H1 (cell line): Measurements from ENCODE around the gene WDR93. TPM values are rescaled to one million over a fixed set of nuclear protein-coding genes. Genes with fewer than 3 reads are reported as not detected.

Source experiments
- CTCF ChIA-PET: fragments of 300-600 bp; sonication (Branson Sonifier 250); formaldehyde crosslinking; loops from one replicate; lab custom pipeline; 2021; ENCODE audit not compliant: partially characterized antibody; lab: Charles Lee
- POLR2A ChIA-PET: fragments of 300-600 bp; sonication (Branson Sonifier 250); formaldehyde crosslinking; loops from one replicate; lab custom pipeline; 2021; ENCODE audit warnings: inconsistent platforms; ENCODE audit not compliant: partially characterized antibody; lab: Charles Lee
- DNase-seq, 2 experiments: peaks; one replicate each; pipeline versions ENCODE4 v3.0.0 to v3.0.0-alpha.2; 2010 to 2022; ENCODE audit warnings: low spot score in 2 of 2, low read depth in 1 of 2, mixed read lengths in 1 of 2
- FAIRE-seq: peaks from 2 replicates; lab custom pipeline; 2011; peaks lifted over from hg19 to GRCh38; lab: Jason Lieb, UNC
- H2AFZ ChIP-seq: 2 replicates; pipeline ENCODE4 v1.8.1; 2012; ENCODE audit warnings: low read length, inconsistent platforms
- H2AK5ac ChIP-seq: 2 replicates; pipeline ENCODE4 v1.6.1; 2013; ENCODE audit warnings: low read depth, low read length
- H2BK120ac ChIP-seq: replicated peaks from 2 replicates; pipeline ENCODE3; 2013; ENCODE audit warnings: low read depth, low read length, inconsistent platforms
- H2BK12ac ChIP-seq: 2 replicates; pipeline ENCODE4 v1.6.1; 2013; ENCODE audit warnings: low read depth, low read length
- H2BK15ac ChIP-seq: 2 replicates; pipeline ENCODE4 v1.6.1; 2013; ENCODE audit warnings: low read length
- H2BK20ac ChIP-seq: 2 replicates; pipeline ENCODE4 v1.6.1; 2013; ENCODE audit warnings: low read length
- H2BK5ac ChIP-seq: 2 replicates; pipeline ENCODE4 v1.6.1; 2013; ENCODE audit warnings: low read depth, low read length
- H3K14ac ChIP-seq: 2 replicates; pipeline ENCODE4 v1.6.1; 2013; ENCODE audit warnings: inconsistent platforms; ENCODE audit not compliant: insufficient read length
- H3K18ac ChIP-seq: 2 replicates; pipeline ENCODE4 v1.6.1; 2013; ENCODE audit warnings: low read length; ENCODE audit errors: extremely low read depth
- H3K23ac ChIP-seq: 2 replicates; pipeline ENCODE4 v1.6.1; 2013; ENCODE audit warnings: inconsistent platforms; ENCODE audit not compliant: insufficient read length
- H3K23me2 ChIP-seq: 2 replicates; pipeline ENCODE4 v1.6.1; 2013; ENCODE audit warnings: low read depth, low read length
- H3K27ac ChIP-seq: 2 replicates; pipeline ENCODE4 v1.6.1; 2011; ENCODE audit warnings: low read depth, low read length, inconsistent platforms
- H3K27me3 ChIP-seq, 4 experiments: replicated peaks in 1 of 4; 1 replicate in 1 of 4; 2 replicates in 3 of 4; pipeline versions ENCODE4 v1.6.1 to v1.8.1; 2011 to 2013; ENCODE audit warnings: low read length in 3 of 4, mild to moderate bottlenecking in 3 of 4, inconsistent platforms in 2 of 4, mixed read lengths in 2 of 4, moderate library complexity in 1 of 4; ENCODE audit not compliant: control insufficient read depth in 3 of 4, insufficient read depth in 3 of 4; ENCODE audit errors: extremely low read depth in 1 of 4
- H3K36me3 ChIP-seq, 4 experiments: 2 replicates each; pipeline versions ENCODE4 v1.6.1 to v1.8.1; 2011 to 2013; ENCODE audit warnings: mild to moderate bottlenecking in 4 of 4, low read length in 3 of 4, moderate library complexity in 2 of 4, control low read depth in 1 of 4, inconsistent platforms in 1 of 4; ENCODE audit not compliant: insufficient read depth in 4 of 4, control insufficient read depth in 2 of 4
- H3K4ac ChIP-seq: replicated peaks from 2 replicates; pipeline ENCODE3; 2013; ENCODE audit warnings: low read length, low read depth, mixed read lengths, inconsistent platforms; ENCODE audit not compliant: insufficient read length
- H3K4me1 ChIP-seq, 4 experiments: replicated peaks in 1 of 4; 1 replicate in 1 of 4; 2 replicates in 3 of 4; pipeline versions ENCODE4 v1.6.1 to v1.8.1; 2011 to 2013; ENCODE audit warnings: low read length in 3 of 4, inconsistent platforms in 2 of 4, mixed read lengths in 1 of 4; ENCODE audit not compliant: insufficient read depth in 4 of 4, control insufficient read depth in 3 of 4
- H3K4me2 ChIP-seq, 2 experiments: 2 replicates each; pipeline versions ENCODE4 v1.6.1 to v1.8.1; 2011 to 2013; ENCODE audit warnings: low read depth in 2 of 2, low read length in 2 of 2, control low read depth in 1 of 2, inconsistent platforms in 1 of 2, mild to moderate bottlenecking in 1 of 2; ENCODE audit not compliant: insufficient read depth in 1 of 2
- H3K4me3 ChIP-seq, 4 experiments: fragments of 200-600, 300-600 bp in 1 of 4; sonication (generic), shearing (Covaris generic), sonication (Bioruptor Twin) in 1 of 4; 2 replicates each; pipeline versions ENCODE4 v1.5.1 to v1.8.1; 2011 to 2016; ENCODE audit warnings: low read length in 4 of 4, low read depth in 3 of 4, control low read depth in 2 of 4, inconsistent platforms in 2 of 4, mild to moderate bottlenecking in 2 of 4, mixed read lengths in 1 of 4, moderate library complexity in 1 of 4; ENCODE audit not compliant: insufficient read depth in 2 of 4; ENCODE audit errors: extremely low read depth in 1 of 4
- H3K56ac ChIP-seq: replicated peaks from 2 replicates; pipeline ENCODE3; 2013; ENCODE audit warnings: low read depth, mild to moderate bottlenecking, mixed read lengths, low read length, inconsistent platforms; ENCODE audit not compliant: insufficient read length
- H3K79me1 ChIP-seq: 2 replicates; pipeline ENCODE4 v1.6.1; 2013; ENCODE audit warnings: low read depth, low read length, control low read depth
- H3K79me2 ChIP-seq, 2 experiments: 2 replicates each; pipeline versions ENCODE4 v1.6.1 to v1.8.1; 2012 to 2013; ENCODE audit warnings: low read length in 2 of 2, mild to moderate bottlenecking in 2 of 2, inconsistent platforms in 1 of 2; ENCODE audit not compliant: insufficient read depth in 2 of 2, control insufficient read depth in 1 of 2
- H3K9ac ChIP-seq, 4 experiments: replicated peaks in 1 of 4; 1 replicate in 1 of 4; 2 replicates in 3 of 4; pipeline versions ENCODE4 v1.6.1 to v1.8.1; 2011 to 2013; ENCODE audit warnings: low read depth in 3 of 4, low read length in 3 of 4, control low read depth in 2 of 4, mild to moderate bottlenecking in 2 of 4, moderate library complexity in 2 of 4, inconsistent platforms in 1 of 4; ENCODE audit errors: extremely low read depth in 1 of 4
- H3K9me3 ChIP-seq, 2 experiments: 2 replicates each; pipeline versions ENCODE4 v1.6.1 to v1.8.1; 2012 to 2013; ENCODE audit warnings: mild to moderate bottlenecking in 2 of 2, moderate library complexity in 2 of 2, control low read depth in 1 of 2, inconsistent platforms in 1 of 2, low read depth in 1 of 2, low read length in 1 of 2, mixed read lengths in 1 of 2; ENCODE audit not compliant: insufficient read depth in 2 of 2
- H4K20me1 ChIP-seq, 2 experiments: replicated peaks in 1 of 2; 2 replicates each; pipeline versions ENCODE3 to v1.8.1; 2011 to 2013; ENCODE audit warnings: inconsistent platforms in 2 of 2, low read length in 2 of 2, mild to moderate bottlenecking in 1 of 2; ENCODE audit not compliant: insufficient read depth in 2 of 2, control insufficient read depth in 1 of 2
- H4K5ac ChIP-seq: 2 replicates; pipeline ENCODE4 v1.6.1; 2013; ENCODE audit warnings: low read length, low read depth, mixed read lengths, inconsistent platforms; ENCODE audit not compliant: insufficient read length
- H4K8ac ChIP-seq: 2 replicates; pipeline ENCODE4 v1.8.0; 2013; ENCODE audit warnings: mild to moderate bottlenecking, moderate library complexity, low read length, inconsistent platforms; ENCODE audit not compliant: insufficient read depth; ENCODE audit errors: extremely low read depth
- H4K91ac ChIP-seq: replicated peaks from 2 replicates; pipeline ENCODE3; 2013; ENCODE audit warnings: low read length, mixed read lengths, inconsistent platforms; ENCODE audit not compliant: insufficient read length
- SP2 ChIP-seq: IDR thresholded peaks from 2 replicates; pipeline ENCODE4 v1.6.1; 2012; ENCODE audit warnings: mild to moderate bottlenecking, low read length, inconsistent platforms
- WGBS, 2 experiments: shearing (Covaris generic) in 1 of 2; methylation state at CpG; one replicate each; pipeline versions ENCODE4 v1.1.6 to v1.1.7; 2013 to 2015; ENCODE audit warnings: low lambda C conversion rate in 2 of 2, mixed read lengths in 2 of 2, inconsistent platforms in 1 of 2, low coverage in 1 of 2, missing lambda C conversion rate in 1 of 2; ENCODE audit not compliant: insufficient replicate concordance in 2 of 2, insufficient coverage in 1 of 2, insufficient read length in 1 of 2; ENCODE audit errors: extremely low coverage in 1 of 2, missing lambda C conversion rate in 1 of 2; 5-methylcytosine and 5-hydroxymethylcytosine counted together
- polyA plus RNA-seq, 7 experiments: library from polyadenylated mRNA; depleted of rRNA in 3 of 7; stranded (reverse) in 5 of 7; unstranded in 2 of 7; fragments of >200 nt in 5 of 7; fragments of 200-250 nt in 2 of 7; gene quantifications; 1 replicate in 5 of 7; 2 replicates in 1 of 7; 4 replicates in 1 of 7; pipeline versions ENCODE4 v1.2.1 to v1.2.3, GENCODE V29; 2011 to 2013; ENCODE audit warnings: missing spikeins in 2 of 7, mixed read lengths in 2 of 7
- total RNA-seq: library from RNA; stranded (reverse); fragmentation: NEBNext Ultra II Directional; extraction: Animal tissue kit (Norgen Biotek cat#: 25700); gene quantifications from 2 replicates; pipeline ENCODE4 v1.2.1, GENCODE V29; 2021

Gene WDR93
- total and polyA plus RNA-seq, 2 of the 8 experiments (the other 6 are each of a cell fraction or from before 2014, with no cell fraction given) = 0.03 TPM; not detected in 1

- no peak overlapping the region for H2BK5ac ChIP-seq
- H3K4me3 ChIP-seq = no peak overlapping the region
- no peak overlapping the region for H2BK120ac ChIP-seq
- no peak overlapping the region for H4K91ac ChIP-seq
- no peak overlapping the region for H3K4ac ChIP-seq
- H3K56ac ChIP-seq = no peak overlapping the region
- ChIA-PET POLR2A (interaction anchor here (1.1 to 1.5 kb wide), 2 partner anchors 25 to 97 kb away, joined by 3 read pairs; partner anchors contain the start of gene TICRR), CTCF (interaction anchor here (0.7 to 6.6 kb wide), 22 partner anchors 8 to 775 kb away, joined by 3 to 43 read pairs (median 5); partner anchors contain the start of genes PEX11A and WDR93)
- no peak overlapping the region for H4K5ac ChIP-seq
- no peaks in the 10 kb centered on the region for H3K36me3 ChIP-seq
- H3K14ac ChIP-seq = no peak overlapping the region
- DNase-seq = no peak
- no peaks in the 10 kb centered on the region for H3K9me3 ChIP-seq
- no peaks in the 10 kb centered on the region for H3K79me1 ChIP-seq
- H3K79me2 ChIP-seq = no peaks in the 10 kb centered on the region
- no peaks in the 10 kb centered on the region; a peak in 1 of 7 replicates for H3K4me1 ChIP-seq
- no peak overlapping the region for H2AFZ ChIP-seq
- H3K4me2 ChIP-seq = no peak overlapping the region; a peak in 1 of 4 replicates
- H3K23me2 ChIP-seq = no peaks in the 10 kb centered on the region
- 0 out of 2 replicates have a peak overlapping the region, but pooled peaks have one; percentile 62 for H2BK15ac ChIP-seq
- FAIRE-seq = no peak
- peaks cover 0 to 3% (median 0%) of the 10 kb centered on the region in 4 experiments; a peak in 2 of 7 replicates for H3K27me3 ChIP-seq
- no peak overlapping the region for H4K8ac ChIP-seq
- H3K23ac ChIP-seq = no peak overlapping the region
- no peak overlapping the region for H2BK20ac ChIP-seq
- H3K27ac ChIP-seq = no peak overlapping the region
- no peaks in the 10 kb centered on the region for H4K20me1 ChIP-seq
- 77% methylated on average over 12 of the region's 12 CpGs; no CpG with 5 or more reads in 1 of the 2 experiments for WGBS, 2 experiments
- no peak overlapping the region for H2AK5ac ChIP-seq
- no peak for TF ChIP-seq SP2
- no peak overlapping the region for H3K18ac ChIP-seq
- H3K9ac ChIP-seq = no peak overlapping the region
- H2BK12ac ChIP-seq = no peak overlapping the region
These were observed 18.1 kb upstream of the WDR93 start for GRCh38 chr15:89672221-89673164.
